WI38 (cell line): Measurements from ENCODE around the gene ZBTB7C.

Experiments used
- H3K4me3 ChIP-seq: 2 replicates; pipeline ENCODE4 v1.5.1; 2011; ENCODE audit warnings: low read depth, mild to moderate bottlenecking, control low read depth, low read length
- TF ChIP-seq, protein P1 (sequence below): IDR thresholded peaks from 2 replicates; pipeline ENCODE4 v1.5.1; 2012; ENCODE audit warnings: low read depth, mild to moderate bottlenecking, control low read depth, low read length

The ZBTB7C gene

DNA sequence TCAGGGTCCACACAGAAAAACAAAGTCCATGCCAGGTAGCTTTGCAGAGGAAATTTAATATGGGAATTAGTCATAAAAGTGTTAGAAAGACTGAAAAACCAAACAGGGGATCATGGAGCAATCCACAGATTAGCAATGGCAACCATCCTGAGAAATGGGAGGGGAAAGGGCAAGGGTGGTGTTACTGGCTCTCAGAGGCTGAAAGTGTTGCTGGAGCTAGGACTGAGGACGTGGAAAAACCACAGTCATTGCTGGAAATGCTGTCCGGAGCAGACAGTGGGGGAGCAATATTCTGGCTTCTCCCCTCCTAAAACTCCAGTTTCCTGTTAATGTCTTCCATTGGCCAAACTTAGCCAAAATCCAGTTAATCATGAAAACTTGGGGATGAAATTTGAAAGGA is 172.4 kb downstream of the ZBTB7C start:
- no peak overlapping the region for H3K4me3 ChIP-seq
- TF ChIP-seq, protein P1, sequence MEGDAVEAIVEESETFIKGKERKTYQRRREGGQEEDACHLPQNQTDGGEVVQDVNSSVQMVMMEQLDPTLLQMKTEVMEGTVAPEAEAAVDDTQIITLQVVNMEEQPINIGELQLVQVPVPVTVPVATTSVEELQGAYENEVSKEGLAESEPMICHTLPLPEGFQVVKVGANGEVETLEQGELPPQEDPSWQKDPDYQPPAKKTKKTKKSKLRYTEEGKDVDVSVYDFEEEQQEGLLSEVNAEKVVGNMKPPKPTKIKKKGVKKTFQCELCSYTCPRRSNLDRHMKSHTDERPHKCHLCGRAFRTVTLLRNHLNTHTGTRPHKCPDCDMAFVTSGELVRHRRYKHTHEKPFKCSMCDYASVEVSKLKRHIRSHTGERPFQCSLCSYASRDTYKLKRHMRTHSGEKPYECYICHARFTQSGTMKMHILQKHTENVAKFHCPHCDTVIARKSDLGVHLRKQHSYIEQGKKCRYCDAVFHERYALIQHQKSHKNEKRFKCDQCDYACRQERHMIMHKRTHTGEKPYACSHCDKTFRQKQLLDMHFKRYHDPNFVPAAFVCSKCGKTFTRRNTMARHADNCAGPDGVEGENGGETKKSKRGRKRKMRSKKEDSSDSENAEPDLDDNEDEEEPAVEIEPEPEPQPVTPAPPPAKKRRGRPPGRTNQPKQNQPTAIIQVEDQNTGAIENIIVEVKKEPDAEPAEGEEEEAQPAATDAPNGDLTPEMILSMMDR = no peak

DNA sequence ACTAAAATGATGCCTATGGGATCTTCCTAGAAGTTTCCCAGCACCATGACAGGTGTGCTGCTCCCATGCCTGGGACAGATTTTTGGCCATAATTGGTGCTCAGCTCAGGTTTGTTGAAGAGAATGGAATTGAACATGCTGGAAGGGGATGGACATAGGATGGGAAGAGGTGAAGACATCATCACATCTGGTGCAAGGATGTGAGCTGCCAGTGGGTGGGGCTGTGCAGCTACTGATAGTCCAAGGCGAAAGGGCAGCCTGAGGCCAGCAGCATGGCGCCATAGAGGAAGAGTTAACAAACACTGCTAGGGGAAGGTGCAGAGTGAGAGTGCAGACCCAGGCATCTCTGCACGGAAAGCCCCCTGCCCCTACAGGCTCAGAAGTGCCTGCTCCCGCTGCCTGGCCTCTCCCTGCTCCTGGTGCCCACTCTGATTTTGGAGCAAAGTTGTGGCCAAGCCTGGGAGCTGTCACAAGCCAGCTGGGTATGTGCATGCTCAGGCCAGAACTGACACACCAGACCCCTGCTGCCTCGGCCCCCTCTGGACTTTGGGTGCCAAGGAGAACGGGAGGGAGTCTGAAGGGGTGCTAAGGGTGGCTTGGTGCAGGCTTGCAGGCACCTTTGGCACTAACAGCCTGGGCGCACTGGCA is 178.6 kb downstream of the ZBTB7C start:
- TF ChIP-seq, protein P1 = peak; percentile 35
- no peak overlapping the region for H3K4me3 ChIP-seq

DNA sequence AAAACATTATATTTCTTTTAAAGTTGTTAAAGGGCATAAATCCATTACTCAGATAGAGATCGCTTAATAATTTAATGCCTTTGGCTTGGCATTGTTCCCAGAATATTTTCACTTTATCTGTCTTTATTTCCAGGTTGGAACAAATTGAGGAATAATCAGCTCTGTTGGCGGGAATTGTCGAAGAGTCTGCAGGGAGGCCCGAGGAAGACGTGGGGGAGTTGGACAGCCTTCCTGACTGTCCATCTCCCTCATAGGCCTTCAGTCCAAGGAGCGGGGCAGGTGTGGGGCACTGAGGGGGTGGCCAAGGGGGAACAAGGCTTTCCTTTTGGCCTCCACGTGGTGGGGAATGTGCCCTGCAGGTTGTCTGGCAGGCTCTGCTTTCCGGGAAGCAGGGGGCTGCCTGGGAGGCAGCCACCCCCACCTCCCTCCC is 179.6 kb downstream of the ZBTB7C start:
- TF ChIP-seq, protein P1 = no peak
- no peak overlapping the region for H3K4me3 ChIP-seq

DNA sequence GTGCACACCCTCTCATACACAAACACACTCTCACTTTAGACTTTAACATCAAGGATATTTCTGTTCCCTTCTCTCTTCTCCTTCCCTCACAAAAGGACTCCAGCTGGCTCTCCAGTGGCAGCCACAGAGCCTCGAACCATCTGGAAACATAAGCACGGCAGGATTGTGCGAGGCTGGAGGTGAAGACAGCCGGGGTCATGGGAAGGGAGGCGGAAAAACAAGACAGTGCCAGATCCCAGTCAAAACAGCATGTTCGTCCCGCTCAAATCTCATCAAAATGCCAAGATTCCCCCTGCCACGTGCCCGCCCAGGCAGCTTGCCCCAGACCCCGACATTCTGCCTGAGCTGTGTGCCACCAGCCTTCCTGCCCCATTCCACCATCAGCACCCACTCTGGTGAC is 180.3 kb downstream of the ZBTB7C start:
- TF ChIP-seq, protein P1 = no peak
- no peak overlapping the region for H3K4me3 ChIP-seq

DNA sequence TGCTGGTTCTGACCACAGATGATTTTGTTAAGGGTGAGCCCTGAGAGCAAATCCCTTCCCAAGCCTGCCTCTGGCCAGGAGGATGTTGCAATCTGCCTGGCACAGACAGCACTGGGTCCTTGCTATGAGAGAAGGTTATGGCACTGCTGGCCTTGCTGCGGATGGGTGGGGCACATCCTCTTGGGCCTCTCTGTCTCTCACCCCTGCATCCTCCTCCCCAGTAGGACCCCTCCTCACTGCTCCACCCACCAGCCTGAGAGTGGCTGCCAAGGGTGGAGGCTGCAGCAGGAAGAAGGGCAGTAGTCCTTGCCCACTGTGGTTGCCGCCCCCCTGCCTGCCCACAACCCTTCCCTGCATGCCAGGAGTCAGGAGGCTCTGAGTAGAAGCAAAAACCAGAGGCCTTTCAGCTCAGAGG is 180.9 kb downstream of the ZBTB7C start:
- TF ChIP-seq, protein P1 = no peak
- H3K4me3 ChIP-seq = no peak overlapping the region

DNA sequence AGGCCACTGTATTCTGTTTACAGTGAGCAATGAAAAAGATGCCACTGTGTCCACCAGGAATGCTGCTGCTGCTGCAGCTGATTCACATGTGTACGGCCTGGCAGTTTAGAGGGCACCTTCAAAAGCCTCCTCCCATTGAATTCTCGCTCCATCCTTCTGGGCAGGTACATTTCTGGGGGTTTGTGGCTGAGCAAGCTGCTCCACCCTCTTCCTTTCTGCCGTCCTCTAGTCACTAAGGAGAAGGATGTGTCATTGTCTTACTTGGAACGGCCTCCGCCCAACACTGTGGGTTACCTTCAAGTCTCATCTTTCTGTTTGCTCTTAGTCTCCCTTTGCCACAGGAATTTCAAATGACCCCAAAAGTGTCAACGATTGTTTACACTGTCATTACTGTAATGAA is 182.0 kb downstream of the ZBTB7C start:
- TF ChIP-seq, protein P1 = no peak
- H3K4me3 ChIP-seq = no peak overlapping the region

DNA sequence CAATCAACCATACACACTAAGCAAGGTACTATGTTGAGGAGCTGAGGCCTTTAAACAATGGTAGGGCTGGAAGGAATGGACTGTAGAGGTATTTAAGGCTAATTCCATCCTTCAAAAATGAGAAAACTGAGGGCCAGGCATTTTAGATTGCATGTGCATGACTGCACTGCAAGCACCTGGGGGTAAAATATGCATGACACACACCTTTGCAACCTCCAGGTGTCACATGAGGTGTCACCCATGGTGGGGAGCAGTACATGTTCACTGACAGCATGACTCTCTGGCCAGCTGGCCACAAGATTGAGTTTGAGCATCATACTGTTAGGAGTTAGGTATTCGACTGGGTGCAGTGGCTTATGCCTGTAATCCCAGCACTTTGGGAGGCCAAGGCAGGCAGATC is 182.8 kb downstream of the ZBTB7C start:
- no peak overlapping the region for H3K4me3 ChIP-seq
- TF ChIP-seq, protein P1 = no peak
